ENCODE data around the gene CD58. TPM values are rescaled to one million over a fixed set of nuclear protein-coding genes. Genes with fewer than 3 reads are reported as not detected.

The CD58 gene
- polyA plus RNA-seq, 3 donors: 81.0 to 168 (median 128) TPM

- Histone ChIP-seq H3K9ac (ENCODE audit: insufficient read depth, low read length, poor library complexity, severe bottlenecking) (no peak overlapping the region), H4K20me1 (ENCODE audit: insufficient read depth, low read length) (no peaks in the 10 kb centered on the region), H2AFZ (ENCODE audit: insufficient read depth, low read depth, low read length, poor library complexity, severe bottlenecking) (no peak overlapping the region), H3K79me2 (ENCODE audit: insufficient read depth, low read length) (no peaks in the 10 kb centered on the region), H3K4me3 (replicated peaks in 1 of 3; ENCODE audit: low read depth in 2 of 3, low read length in 3 of 3) (no peak overlapping the region), H3K27me3 (ENCODE audit: control insufficient read depth in 2 of 2, insufficient read depth in 2 of 2, low read length in 2 of 2) (no peaks in the 10 kb centered on the region), H3K4me1 (ENCODE audit: control insufficient read depth in 1 of 2, insufficient read depth in 2 of 2, low read length in 2 of 2) (peaks cover 10 to 13% of the 10 kb centered on the region in 2 donors), H3K9me3 (replicated peaks in 1 of 2; ENCODE audit: control insufficient read depth in 1 of 2, insufficient read depth in 1 of 2, low read length in 2 of 2) (no peaks in the 10 kb centered on the region), H3K27ac (ENCODE audit: low read depth in 1 of 2, low read length in 2 of 2) (no peak overlapping the region), H3K4me2 (replicated peaks; ENCODE audit: extremely low read depth, low read length, poor library complexity, severe bottlenecking) (no peak overlapping the region), H3K36me3 (replicated peaks in 1 of 2; ENCODE audit: control insufficient read depth in 1 of 2, insufficient read depth in 2 of 2, low read length in 2 of 2) (no peaks in the 10 kb centered on the region)
- Mint-ChIP-seq H3K9me3 (no peaks in the 10 kb centered on the region), H3K27ac (no peak overlapping the region), H3K4me1 (peaks cover 17% of the 10 kb centered on the region), H3K36me3 (peaks cover 0 to 3% of the 10 kb centered on the region in 2 donors), H3K27me3 (ENCODE audit: low read depth in 3 of 3) (peaks cover 0 to 7% (median 3%) of the 10 kb centered on the region in 3 donors), H3K4me3 (no peak overlapping the region)
- no peak for TF ChIP-seq CTCF (IDR thresholded peaks at IDR 0.05)
- WGBS (ENCODE audit: insufficient coverage): 91% methylated on average over 18 of the region's 21 CpGs
- no peak for DNase-seq
- intact Hi-C loops (cut with micrococcal nuclease): loop anchor here (5.0 to 10.0 kb wide), 4 partner anchors 85 to 475 kb away; partner anchors contain the start of genes CD101 (in 1 of the 2) and IGSF3 (in 1 of the 2)
These were observed 8.5 kb upstream of the CD58 start for GRCh38 chr1:116579259-116579875.

GRCh38 chr1:116578581-116578980 lies 7.8 kb upstream of the CD58 start:
- TF ChIP-seq CTCF (IDR thresholded peaks at IDR 0.05): no peak
- H3K4me1 Mint-ChIP-seq: peaks cover 23% of the 10 kb centered on the region
- WGBS (ENCODE audit: insufficient coverage): no CpG with 5 or more reads among the region's 1 CpG
- Histone ChIP-seq H3K4me2 (replicated peaks; ENCODE audit: extremely low read depth, low read length, poor library complexity, severe bottlenecking) (no peak overlapping the region), H3K9ac (ENCODE audit: insufficient read depth, low read length, poor library complexity, severe bottlenecking) (no peak overlapping the region), H3K36me3 (replicated peaks in 1 of 2; ENCODE audit: control insufficient read depth in 1 of 2, insufficient read depth in 2 of 2, low read length in 2 of 2) (no peaks in the 10 kb centered on the region), H3K4me3 (replicated peaks in 1 of 3; ENCODE audit: low read depth in 2 of 3, low read length in 3 of 3) (no peak overlapping the region), H3K79me2 (ENCODE audit: insufficient read depth, low read length) (no peaks in the 10 kb centered on the region), H3K9me3 (replicated peaks in 1 of 2; ENCODE audit: control insufficient read depth in 1 of 2, insufficient read depth in 1 of 2, low read length in 2 of 2) (no peaks in the 10 kb centered on the region), H3K27me3 (ENCODE audit: control insufficient read depth in 2 of 2, insufficient read depth in 2 of 2, low read length in 2 of 2) (no peaks in the 10 kb centered on the region), H3K4me1 (ENCODE audit: control insufficient read depth in 1 of 2, insufficient read depth in 2 of 2, low read length in 2 of 2) (peaks cover 10 to 17% of the 10 kb centered on the region in 2 donors), H3K27ac (ENCODE audit: low read depth in 1 of 2, low read length in 2 of 2) (no peak overlapping the region), H2AFZ (ENCODE audit: insufficient read depth, low read depth, low read length, poor library complexity, severe bottlenecking) (no peak overlapping the region), H4K20me1 (ENCODE audit: insufficient read depth, low read length) (no peaks in the 10 kb centered on the region)
- H3K9me3 Mint-ChIP-seq: no peaks in the 10 kb centered on the region
- H3K27ac Mint-ChIP-seq: no peak overlapping the region
- H3K4me3 Mint-ChIP-seq: no peak overlapping the region
- DNase-seq: no peak
- peaks cover 0 to 7% (median 7%) of the 10 kb centered on the region in 3 donors for H3K27me3 Mint-ChIP-seq (ENCODE audit: low read depth in 3 of 3)
- H3K36me3 Mint-ChIP-seq: peaks cover 0 to 3% of the 10 kb centered on the region in 2 donors
- intact Hi-C loops (cut with micrococcal nuclease): loop anchor here (5.0 to 10.0 kb wide), 4 partner anchors 86 to 476 kb away; partner anchors contain the start of genes CD101 (in 1 of the 2) and IGSF3 (in 1 of the 2)

All from CD14-positive monocyte (primary cell).